ENCODE measurements around the gene PDE6G.
"Not testable (repeated sequence)": the region's sequence is repeated elsewhere in the genome, so short reads cannot be mapped to it uniquely, and the experiment has no call there.

Gene PDE6G

DNA sequence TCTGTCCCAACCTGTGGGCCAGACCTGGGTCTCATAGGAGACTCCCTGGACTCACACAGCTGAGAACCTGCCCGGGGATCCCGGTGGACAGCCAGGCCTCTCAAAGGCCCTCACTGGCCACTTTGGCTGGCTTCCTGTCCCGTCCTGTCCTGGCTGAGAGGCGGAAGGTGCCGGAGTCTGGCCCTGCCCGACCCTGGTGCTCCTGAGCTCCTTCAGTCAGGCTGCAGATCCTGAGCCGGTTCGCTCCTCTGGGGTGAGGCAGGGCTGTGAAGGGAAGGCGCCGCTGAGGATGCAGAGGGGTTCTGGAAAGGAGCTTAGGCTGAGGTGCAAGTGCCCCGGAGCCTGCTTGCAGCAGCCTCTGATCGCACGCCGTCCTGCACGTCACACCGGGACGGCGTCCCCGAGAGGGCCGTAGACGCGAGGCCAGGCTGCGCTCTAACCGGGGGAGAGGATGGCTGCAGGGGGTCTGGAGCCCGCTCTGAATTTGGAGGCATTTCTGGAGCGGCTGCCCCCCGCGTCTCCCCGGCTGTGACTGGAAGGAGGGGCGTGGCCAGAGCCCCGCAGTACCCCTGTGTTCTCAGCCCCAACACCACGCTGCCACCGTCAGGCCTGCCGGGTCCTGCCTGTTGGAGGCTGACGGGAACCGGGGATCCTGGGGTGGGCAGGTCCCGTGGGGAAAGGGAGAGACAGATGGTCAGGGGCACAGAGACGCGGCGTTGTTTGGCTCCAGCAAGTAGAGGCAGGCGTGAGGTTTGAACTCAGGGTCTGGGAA is 31.6 kb upstream of the PDE6G start:
- no peak for DNase-seq (ENCODE audit: low spot score)

DNA sequence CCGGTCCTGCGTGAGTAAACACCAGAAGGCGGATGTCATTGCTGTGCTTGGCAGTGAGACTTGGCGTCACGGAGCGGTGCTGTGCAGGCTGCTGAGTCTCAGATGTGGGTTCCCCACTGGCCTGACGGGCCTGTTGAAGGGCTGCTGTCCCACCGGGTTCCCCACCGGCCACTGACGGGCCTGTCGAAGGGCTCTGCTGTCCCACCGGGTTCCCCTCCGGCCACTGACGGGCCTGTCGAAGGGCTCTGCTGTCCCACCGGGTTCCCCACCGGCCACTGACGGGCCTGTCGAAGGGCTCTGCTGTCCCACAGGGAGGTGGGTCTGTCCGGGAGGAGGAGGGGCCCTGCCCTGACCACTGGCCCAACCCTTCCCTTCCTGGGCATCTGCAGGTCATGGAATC is 30.3 kb upstream of the PDE6G start:
- DNase-seq (ENCODE audit: low spot score), result no peak

DNA sequence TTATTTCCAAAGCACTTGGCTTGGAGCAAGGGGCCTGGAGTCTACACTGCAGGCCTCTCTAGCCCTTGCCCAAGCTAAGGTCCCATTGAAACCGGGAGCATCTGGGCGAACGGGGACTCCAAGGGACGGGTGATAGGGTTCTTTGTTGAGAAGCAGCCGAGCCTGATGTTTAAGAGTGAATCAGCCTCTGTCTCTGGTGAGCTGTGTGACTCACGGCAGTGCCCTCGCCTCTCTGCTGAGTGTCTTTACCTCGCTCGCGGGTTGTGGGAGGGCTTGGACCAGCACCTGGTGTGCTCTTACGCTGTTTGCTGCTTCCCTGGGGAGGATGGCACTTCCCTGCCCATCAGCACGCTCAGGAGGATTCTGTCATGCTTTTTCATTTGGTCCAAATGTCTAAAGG is 28.8 kb upstream of the PDE6G start:
- DNase-seq (ENCODE audit: low spot score), result peak; percentile 74

DNA sequence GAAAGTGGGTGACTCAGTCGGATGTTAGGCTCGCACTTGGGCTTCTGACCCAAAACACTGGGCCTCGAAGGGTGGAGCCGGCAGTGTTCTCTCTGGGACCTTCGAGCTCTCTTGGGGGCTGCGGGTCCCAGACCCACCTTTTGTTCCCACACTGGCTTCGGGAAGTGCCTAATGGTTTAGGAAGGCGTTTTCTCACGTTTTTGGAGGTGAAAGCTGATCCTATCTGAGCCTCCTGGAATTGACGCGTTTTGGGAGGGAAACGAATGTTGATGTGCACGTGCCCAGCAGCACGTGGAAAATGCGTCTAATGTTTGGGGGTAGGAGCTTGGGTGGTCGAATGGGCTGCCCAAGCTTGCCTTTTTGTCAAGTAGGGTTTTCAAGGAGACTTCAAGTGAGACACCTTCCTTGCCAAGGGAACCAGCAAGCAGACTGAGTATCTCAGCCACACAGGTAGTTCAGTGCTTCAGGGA is 28.1 kb upstream of the PDE6G start:
- DNase-seq (ENCODE audit: low spot score), result peak; percentile 94

DNA sequence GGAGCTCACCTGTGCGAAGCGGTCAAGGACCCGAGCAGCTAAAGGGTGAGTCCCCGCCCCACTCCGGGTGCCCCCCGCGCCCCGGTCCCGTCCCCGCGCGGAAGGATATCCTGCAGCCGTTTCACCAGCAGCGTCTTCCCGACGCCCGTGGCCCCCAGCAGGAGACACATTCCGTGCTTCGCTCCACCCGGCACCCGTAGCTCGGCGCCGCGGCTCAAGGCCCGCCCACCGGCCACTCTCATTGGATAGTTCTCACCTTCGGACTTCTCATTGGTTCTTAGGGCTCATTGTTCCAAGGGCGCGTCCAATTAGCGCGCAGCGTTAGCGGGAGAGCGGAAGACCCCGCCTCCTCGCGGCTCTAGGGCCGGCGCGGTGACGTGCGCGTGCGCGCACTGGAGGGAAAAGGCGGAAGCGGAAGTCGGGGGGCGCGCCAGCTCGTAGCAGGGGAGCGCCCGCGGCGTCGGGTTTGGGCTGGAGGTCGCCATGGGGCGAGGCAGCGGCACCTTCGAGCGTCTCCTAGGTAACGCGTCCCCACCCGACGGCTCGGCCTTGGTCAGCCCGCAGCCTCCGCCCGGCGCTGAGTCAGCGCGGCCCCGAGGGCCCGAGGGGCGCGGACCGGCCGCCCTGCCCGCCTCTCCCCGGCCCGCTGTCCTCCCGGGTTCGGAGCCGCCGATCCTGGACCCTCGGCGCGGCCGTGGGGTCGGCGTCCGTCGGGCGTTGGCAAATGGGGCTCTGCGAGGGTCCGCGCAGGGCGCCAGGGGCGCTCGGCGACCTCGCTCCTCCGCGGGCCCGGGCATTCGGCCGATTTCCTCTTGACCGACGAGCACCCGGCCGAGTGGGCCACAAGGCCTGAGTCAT is 27.5 kb upstream of the PDE6G start, which contains the start of the genes ARL16 and HGS:
ARL16 (minus strand) TSS at position 214 of the 858 bp plus-strand sequence; CDS start at position 170, 44 bp downstream.
HGS (plus strand) TSS at position 428 of the 858 bp plus-strand sequence; CDS start at position 484, 56 bp downstream.
- peak; percentile 100 for DNase-seq (ENCODE audit: low spot score)

DNA sequence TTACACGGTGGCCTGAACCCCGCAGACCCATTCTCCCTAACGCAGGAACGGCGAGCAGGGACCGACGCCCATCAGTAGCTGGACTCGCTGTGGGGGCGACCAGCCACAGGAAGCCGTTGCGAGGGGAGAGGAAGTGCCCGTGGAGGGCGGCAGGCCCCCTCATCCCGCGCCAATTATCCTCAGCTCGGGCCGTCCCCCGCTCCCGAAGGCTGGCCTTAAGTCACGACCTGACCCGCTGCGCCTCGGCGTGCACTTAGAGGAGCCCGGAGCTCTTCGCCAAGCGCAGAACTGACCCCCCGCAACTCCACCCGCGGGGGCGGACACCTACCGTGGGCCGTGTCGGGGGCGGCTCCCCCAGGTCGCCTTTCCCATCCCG is 26.9 kb upstream of the PDE6G start:
- peak; percentile 48 for DNase-seq (ENCODE audit: low spot score)

DNA sequence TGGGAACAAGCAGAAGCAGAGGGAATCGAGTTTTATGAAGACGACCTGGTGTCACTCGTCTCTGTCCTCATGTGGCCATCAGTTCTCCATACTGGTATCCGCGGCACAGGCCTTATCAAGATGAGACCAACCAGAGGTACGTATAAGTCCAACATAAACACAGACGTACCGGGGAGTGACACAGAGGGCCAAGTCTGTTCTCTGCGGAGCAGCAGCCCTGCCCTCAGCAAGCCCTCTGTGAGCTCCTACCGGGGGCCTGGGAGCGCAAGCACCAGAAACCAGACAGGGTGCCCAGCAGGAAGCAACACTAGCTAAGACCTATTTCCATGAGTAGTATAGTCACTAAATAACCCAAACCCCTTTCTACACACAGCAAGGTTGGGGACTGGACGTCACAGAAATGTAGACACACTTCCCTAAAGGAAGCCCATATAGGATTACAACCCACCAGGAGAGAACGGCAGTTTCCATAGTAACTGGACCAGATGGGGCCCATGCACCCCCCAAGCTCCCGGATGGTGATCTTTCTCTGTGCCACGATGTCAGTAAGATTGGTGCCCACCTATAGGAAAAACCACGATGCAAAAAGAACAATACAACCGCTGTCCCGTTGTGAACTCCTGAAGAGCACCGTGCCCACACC is 26.3 kb upstream of the PDE6G start:
- DNase-seq (ENCODE audit: low spot score), result no peak

DNA sequence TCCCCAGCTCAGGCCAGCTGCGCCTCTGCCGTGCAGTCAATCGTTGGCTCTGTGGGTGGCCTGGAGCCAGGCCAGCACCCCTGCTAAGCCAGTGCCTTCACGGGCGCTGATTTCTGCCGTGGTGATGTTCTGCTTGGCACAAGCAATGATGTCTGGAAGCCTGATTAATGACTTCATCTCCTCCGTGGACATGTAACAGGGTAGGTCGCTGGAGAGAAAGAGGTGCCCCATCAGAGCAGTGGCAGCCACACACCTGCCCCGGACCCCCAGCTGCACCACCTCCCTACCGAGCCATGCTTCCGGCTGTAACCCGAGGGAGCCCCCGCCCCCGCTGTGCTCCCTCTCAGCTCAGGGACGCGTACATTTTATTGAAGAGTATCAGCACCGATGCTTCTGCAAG is 25.3 kb upstream of the PDE6G start:
- DNase-seq (ENCODE audit: low spot score), result no peak

DNA sequence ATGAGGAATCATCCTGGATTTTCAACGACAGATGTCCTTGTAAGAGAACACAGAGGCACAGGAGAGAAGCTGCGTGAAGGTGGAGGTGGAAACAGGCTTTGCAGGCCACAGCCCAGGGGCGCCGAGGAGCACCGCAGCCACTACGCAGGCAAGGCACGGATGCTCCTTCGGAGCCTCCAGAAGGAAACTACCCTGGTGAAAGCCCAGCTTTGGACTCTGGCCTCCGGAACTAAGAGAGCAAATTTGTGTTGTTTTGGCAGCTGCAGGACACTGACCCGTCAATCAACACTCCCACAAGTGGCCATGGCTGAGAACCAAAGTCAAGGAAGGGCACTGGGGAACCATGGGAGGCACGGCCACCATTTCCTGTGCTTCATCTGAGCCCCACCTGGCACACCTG is 23.8 kb upstream of the PDE6G start:
- DNase-seq (ENCODE audit: low spot score), result no peak

DNA sequence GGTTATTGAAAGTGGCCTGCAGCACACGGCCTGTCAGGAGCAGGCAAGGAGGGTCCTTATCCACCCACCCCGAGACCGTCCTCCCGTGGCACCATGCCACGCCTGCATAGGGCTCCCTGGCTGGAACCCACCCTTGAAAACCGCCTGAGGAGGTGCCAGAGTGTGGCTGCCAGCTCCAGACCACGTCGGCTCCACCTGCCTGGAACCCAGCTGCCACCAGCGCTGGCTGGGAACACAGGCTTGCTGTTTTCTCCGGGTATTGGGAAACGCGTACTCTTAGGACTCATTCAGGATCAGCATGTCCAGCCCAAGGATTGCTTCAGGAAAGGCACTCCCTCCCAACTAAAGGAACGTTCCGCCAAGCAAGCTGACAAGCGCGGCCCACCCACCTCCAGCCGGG is 20.6 kb upstream of the PDE6G start:
- DNase-seq (ENCODE audit: low spot score), result no peak

DNA sequence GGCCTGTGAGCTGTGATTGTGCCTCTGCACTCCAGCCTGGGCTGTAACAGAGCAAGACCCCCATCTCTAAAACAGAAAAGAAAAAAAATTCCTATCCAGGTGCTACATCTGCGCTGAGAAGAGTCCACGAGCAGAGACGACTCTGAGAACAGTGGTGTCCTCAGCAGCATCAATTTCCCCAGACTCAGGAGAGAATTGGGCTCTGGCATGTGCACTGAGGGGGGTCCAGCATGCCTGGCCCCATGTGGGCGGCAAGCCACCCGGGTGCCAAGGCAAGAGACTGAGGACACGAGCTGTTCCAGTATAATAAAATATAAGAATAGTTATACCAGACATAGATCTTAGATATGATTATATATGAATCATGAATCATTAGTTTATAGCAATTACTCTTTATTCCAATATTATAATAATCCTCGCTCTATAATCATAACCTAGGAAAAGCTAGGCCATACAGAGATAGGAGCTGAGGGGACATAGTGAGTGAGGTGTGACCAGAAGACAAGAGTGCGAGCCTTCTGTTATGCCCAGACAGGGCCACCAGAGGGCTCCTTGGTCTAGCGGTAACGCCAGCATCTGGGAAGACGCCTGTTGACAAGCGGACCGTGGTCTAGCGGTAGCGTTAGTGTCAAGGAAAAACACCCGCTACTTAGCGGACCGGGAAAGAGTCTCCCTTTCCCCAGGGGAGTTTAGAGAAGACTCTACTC is 19.3 kb upstream of the PDE6G start:
- not testable (repeated sequence) for DNase-seq (ENCODE audit: low spot score)

DNA sequence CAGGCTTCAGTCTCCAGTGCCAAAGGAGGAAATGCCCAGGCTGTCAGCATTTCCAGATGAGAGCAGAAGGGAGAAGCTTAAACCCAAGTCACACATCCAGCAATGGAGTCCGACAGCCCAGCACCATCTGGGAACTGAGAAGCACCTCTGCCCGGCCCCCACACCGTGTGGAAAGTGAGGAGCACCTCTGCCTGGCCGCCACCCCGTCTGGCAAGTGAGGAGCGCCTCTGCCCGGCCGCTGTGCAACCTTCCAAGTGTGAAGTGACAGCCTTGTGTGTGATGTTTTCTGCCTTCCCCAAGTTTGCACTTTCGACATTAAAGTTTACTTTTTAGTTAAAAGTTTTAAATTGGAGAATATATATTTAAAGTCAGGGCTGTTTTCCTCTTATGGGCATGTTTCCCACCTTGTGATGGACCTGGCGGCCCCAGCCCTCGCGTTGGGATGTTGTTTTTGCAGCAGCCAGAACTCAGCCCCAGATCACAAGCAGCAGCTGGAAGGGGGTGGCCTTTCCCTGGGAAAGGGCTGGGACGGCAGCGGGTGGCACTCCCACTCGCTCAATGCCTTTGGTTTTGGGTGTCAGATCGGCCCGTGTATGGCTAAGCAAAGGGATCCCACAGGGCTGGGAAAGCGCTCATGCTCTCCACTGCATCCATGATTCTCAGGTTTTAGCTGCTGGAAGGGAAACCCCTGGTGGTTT is 17.4 kb upstream of the PDE6G start:
- DNase-seq (ENCODE audit: low spot score), result no peak

DNA sequence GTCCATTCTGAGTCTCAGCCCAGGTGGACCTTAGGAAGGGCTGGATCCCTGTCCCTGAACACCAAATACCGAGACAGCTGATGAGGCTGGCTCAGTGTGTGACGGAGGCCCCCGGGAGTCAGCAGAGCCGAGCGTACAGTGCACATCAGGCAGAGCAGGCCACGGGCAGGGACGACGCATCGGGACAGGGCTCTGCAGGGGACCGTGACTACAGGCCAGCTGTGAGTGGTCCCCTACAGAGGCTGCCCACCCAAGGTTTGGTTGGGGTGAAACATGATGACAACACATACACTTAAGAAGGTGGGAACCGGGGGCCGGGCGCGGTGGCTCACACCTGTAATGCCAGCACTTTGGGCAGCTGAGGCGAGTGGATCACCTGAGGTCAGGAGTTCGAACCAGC is 16.6 kb upstream of the PDE6G start:
- no peak for DNase-seq (ENCODE audit: low spot score)

DNA sequence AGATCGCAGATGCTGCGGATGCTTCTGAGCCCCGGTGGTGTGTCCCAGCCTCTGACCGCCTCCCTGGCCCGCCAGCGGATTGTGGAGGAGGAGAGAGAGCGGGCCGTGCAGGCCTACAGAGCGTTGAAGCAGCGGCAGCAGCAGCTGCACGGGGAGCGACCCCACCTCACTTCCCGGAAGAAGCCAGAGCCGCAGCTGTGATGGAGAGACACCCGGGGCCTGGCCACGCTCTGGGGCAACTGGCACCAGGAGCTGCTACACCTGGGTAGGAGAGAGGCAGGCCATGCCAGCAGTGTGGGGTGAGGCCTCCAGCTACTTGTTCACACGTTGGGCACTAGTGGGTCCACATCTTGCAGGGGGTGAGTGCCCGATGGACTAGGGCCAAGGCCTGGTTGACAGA is 16.2 kb upstream of the PDE6G start:
- no peak for DNase-seq (ENCODE audit: low spot score)

DNA sequence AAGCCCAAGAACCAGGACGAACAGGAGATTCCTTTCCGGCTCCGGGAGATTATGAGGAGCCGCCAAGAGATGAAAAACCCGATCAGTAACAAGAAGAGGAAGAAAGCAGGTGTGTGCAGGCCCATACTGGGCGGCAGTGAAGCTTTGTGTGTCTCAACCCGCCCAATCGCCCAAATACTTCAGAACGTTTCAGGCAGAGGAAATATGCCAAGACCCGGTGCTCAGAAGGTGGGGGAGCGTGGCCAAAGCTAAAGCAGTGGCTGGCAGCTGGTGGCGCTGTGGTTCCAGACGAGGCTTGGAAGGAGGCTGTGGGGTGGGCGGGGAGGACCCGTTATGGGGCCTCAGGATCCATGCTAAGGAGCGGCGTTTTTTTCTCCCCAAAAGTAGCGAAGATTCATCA is 11.4 kb upstream of the PDE6G start:
- no peak for DNase-seq (ENCODE audit: low spot score)

DNA sequence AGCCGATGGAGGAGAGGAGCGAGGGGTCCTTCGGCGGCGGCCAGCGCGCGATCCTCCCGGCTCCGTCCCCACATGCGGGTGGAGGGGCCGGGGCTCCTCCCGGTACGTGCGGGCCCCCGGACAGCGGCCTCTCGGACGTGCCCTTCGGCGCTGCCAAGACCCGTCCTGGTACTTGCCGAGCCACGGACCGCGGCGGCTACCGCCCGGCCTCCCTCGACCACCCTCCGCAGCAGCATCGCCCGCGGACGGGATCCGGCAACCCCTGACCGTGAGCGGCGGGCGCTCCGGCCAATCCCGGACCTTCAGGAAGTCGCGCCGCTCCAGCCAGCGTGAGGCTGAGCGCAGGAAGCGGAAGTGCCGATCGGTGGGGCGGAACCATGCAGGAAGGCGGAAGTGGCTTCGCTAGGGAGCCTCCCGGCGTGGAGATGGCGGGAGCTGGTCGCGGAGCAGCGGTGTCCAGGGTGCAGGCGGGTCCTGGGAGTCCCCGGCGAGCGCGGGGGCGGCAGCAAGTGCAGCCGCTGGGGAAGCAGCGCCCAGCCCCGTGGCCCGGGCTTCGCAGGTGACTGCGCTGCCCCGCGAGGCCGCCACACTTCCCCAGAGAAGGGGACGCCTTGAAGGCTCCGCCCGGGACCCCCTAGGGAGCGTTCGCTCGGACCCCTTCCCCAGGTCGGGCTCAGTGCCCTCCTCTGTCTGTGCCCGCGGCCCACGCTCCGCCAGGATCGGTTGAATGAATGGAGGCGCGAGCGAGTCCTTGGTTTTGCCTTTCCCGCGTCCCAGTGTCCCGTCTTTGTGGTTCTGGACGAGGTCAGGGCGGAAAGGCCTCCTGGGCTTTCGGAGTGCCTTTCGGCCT is 10.2 kb upstream of the PDE6G start, which contains the start of the genes CCDC137 and OXLD1:
CCDC137 (plus strand) TSS at position 396 of the 850 bp plus-strand sequence; CDS start at position 426, 30 bp downstream.
OXLD1 (minus strand) TSS at position 264 of the 850 bp plus-strand sequence; CDS start at position 236, 28 bp downstream.
- DNase-seq (ENCODE audit: low spot score), result peak; percentile 99

DNA sequence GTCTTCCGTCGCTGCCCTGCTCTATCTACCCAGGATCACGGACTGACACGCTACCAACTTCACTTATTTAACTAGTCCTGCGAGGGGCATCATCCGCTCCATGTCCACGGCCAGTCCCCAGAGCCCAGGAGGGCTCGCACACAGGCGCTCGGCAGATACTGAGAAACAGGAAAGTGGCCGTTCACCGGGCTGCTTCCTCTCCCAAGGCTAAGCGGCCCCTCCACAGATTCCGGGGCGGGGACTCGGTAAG is 9.7 kb upstream of the PDE6G start:
- no peak for DNase-seq (ENCODE audit: low spot score)

DNA sequence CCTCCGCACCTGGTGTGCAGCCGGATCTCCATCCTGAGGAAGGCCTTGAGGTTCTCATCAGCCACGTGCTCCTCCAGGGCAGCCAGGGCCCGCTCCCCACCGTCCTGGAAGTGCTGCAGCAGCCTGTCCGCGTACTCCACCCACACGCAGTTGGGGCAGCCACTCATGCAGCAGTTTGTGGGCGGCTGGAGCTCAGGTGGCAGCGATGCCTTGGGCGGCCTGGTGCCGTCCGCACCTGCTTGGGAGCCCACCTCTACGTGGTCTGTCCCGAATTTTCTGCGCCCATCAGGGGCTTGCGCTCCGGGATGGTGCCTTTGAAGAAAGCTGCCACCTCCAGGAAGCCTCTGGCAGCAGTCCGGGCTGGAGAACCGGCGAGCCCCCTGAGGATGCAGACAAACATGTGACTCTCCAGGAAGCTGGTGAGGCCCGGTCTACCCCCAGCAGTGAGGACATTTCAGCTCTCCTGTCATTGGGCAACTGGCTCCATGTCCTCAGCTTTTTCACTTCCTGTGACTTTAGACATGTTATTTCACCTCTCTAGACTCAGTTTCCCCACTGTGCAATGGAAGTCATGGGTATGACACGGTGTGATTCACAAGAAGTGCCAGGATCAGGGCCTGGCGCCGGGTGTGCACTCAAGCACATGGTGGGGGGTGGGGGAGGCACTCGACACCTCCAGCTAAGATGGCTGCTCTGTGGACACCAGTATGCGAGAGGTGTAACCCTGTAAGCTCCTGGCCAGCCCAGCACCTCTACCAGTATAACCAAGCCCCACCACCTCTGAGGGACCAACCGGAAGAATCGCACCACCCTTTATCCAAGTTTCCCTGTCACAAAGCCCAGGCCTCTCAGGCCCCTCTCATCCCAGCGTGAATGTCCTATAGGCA is 9.1 kb upstream of the PDE6G start:
- DNase-seq (ENCODE audit: low spot score), result no peak

DNA sequence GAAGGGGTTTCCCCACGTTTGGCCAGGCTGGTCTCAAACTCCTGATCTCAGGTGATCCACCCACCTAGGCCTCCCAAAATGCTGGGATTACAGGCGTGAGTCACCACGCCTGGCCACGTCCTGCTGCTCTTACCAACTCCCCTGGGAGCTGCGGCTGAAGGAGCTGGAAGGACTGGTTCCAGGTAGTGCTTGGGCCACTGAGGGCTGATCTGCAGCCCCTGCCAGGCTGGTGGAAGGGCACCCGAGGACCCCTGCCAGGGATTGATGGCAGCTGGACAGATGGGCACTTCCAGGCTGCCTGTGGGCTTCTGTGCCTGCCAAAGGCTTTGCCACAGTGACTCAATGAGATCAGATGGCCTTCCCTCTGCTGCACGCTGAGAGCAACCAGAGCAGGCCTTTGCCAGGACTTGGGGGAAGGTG is 7.7 kb upstream of the PDE6G start:
- DNase-seq (ENCODE audit: low spot score), result no peak

All from hepatic stellate cell (primary cell).